Caco-2 (cell line): ENCODE results near the gene LRBA. TPM values are rescaled to one million over a fixed set of nuclear protein-coding genes. Genes with fewer than 3 reads are reported as not detected.
"Not testable (repeated sequence)": the region's sequence is repeated elsewhere in the genome, so short reads cannot be mapped to it uniquely, and the experiment has no call there.

Experiments used
- BruUV-seq: library from RNA; stranded (reverse); fragments of 400-500 nt; replicated peaks from 2 replicates; lab custom pipeline; 2021; lab: Mats Ljungman, UMichigan
- CTCF ChIA-PET: fragments of 300-600 bp; sonication (Branson Sonifier 250); formaldehyde crosslinking; loops from one replicate; lab custom pipeline; 2022; ENCODE audit warnings: antibody characterized with exemption; lab: Charles Lee
- POLR2A ChIA-PET: fragments of 300-600 bp; sonication (Branson Sonifier 250); formaldehyde crosslinking; loops from one replicate; lab custom pipeline; 2022; ENCODE audit warnings: antibody characterized with exemption; lab: Charles Lee
- DNase-seq, 2 experiments: peaks; one replicate each; pipeline versions ENCODE4 v3.0.0 to v3.0.0-alpha.2; 2020 to 2022
- H3K27me3 ChIP-seq: replicated peaks from 2 replicates; pipeline ENCODE4 v1.6.0; 2011; ENCODE audit warnings: low read length; ENCODE audit not compliant: control insufficient read depth, insufficient read depth
- H3K36me3 ChIP-seq: 2 replicates; pipeline ENCODE4 v1.5.1; 2011; ENCODE audit warnings: low read length; ENCODE audit not compliant: control insufficient read depth, insufficient read depth
- H3K4me1 ChIP-seq: fragments of 250-450 bp; sonication (Bioruptor Pico); 2 replicates; pipeline ENCODE4 v1.5.1; 2020; ENCODE audit warnings: mild to moderate bottlenecking
- H3K4me3 ChIP-seq: 2 replicates; pipeline ENCODE4 v1.5.1; 2011; ENCODE audit warnings: low read depth, mild to moderate bottlenecking, control low read depth, low read length
- H3K9me3 ChIP-seq: fragments of 250-450 bp; sonication (Bioruptor Pico); 2 replicates; pipeline ENCODE4 v1.5.1; 2020; ENCODE audit warnings: mild to moderate bottlenecking, moderate library complexity
- H3K27ac Mint-ChIP-seq: one replicate; pipeline ENCODE4 v1.8.0; 2022; ENCODE audit warnings: mixed read lengths; ENCODE audit not compliant: unreplicated experiment
- H3K27me3 Mint-ChIP-seq: one replicate; pipeline ENCODE4 v1.8.0; 2022; ENCODE audit warnings: mixed read lengths; ENCODE audit not compliant: insufficient read depth, unreplicated experiment
- H3K36me3 Mint-ChIP-seq: one replicate; pipeline ENCODE4 v1.8.0; 2022; ENCODE audit warnings: mild to moderate bottlenecking, mixed read lengths; ENCODE audit not compliant: insufficient read depth, unreplicated experiment
- H3K4me1 Mint-ChIP-seq: one replicate; pipeline ENCODE4 v1.8.0; 2022; ENCODE audit warnings: low read depth, mixed read lengths; ENCODE audit not compliant: unreplicated experiment
- H3K4me3 Mint-ChIP-seq: one replicate; pipeline ENCODE4 v1.8.0; 2022; ENCODE audit warnings: mild to moderate bottlenecking, moderate library complexity, mixed read lengths; ENCODE audit not compliant: unreplicated experiment
- H3K9me3 Mint-ChIP-seq: one replicate; pipeline ENCODE4 v1.8.0; 2022; ENCODE audit warnings: mixed read lengths; ENCODE audit not compliant: unreplicated experiment
- CTCF ChIP-seq, 2 experiments: fragments of 200-600 bp in 1 of 2; IDR thresholded peaks; 1 replicate in 1 of 2; 2 replicates in 1 of 2; pipeline versions ENCODE4 v1.5.1 to v1.8.0; 2011 to 2022; ENCODE audit warnings: antibody characterized with exemption in 1 of 2, control low read depth in 1 of 2, inconsistent platforms in 1 of 2, low read depth in 1 of 2, low read length in 1 of 2, mild to moderate bottlenecking in 1 of 2, moderate library complexity in 1 of 2; ENCODE audit not compliant: insufficient read depth in 1 of 2, severe bottlenecking in 1 of 2, unreplicated experiment in 1 of 2
- intact Hi-C: fragments of 100-400 bp; cut with micrococcal nuclease; formaldehyde crosslinking; loops from one replicate; pipeline ENCODE4 v1.10.0; 2022; ENCODE audit not compliant: unreplicated experiment
- total RNA-seq: library from RNA; stranded (reverse); gene quantifications from 2 replicates; pipeline ENCODE4 v1.2.3, GENCODE V29; 2022

Gene LRBA
- total RNA-seq, 1 experiment from 2014 or later, result 53.2 TPM

DNA sequence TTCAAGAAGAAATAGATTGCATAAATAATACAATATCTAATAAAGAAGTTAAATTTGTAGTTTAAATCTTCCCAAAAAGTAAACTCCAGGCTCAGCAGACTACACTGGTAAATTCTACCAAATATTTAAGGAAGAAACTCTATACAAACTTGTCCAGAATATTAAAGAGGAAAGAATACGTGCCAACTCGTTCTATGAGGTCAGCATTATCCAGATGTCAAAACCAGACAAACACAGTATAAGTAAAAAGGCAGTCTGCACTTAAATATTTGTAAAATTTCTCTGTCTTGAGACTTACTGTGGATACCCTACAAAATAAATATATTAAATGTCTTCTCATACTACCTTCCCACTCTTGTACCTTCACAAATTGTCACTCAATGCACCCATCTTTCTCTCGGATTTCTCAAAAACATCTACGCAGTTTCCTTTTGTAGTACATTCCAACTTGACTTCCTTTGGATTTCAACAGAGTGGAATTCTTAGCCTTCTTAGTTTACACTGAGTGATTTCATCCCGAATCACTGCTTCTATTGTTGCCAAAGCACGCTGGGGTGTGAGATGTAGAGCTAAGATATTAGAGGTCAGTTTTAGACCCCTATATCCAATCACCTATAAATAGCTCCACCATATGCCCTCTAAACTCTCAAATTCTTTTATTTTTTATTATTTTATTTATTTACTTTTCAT, 504.8 kb downstream of the LRBA start:
- no peaks in the 10 kb centered on the region for H3K9me3 Mint-ChIP-seq
- H3K9me3 ChIP-seq, result no peaks in the 10 kb centered on the region
- POLR2A ChIA-PET, result no interaction called here
- CTCF ChIA-PET, result no interaction called here
- no peak for DNase-seq
- H3K36me3 Mint-ChIP-seq, result peaks cover 6% of the 10 kb centered on the region
- no peak for TF ChIP-seq CTCF (IDR thresholded peaks at IDR 0.05; ENCODE audit: insufficient read depth in 1 of 2, low read depth in 1 of 2, low read length in 1 of 2, severe bottlenecking in 1 of 2, unreplicated experiment in 1 of 2)
- no peak overlapping the region for H3K4me3 ChIP-seq
- intact Hi-C loops, result no loop called here
- H3K4me1 Mint-ChIP-seq, result no peaks in the 10 kb centered on the region
- H3K27me3 ChIP-seq, result no peaks in the 10 kb centered on the region
- H3K36me3 ChIP-seq, result no peaks in the 10 kb centered on the region
- H3K4me3 Mint-ChIP-seq, result no peak overlapping the region
- H3K27me3 Mint-ChIP-seq, result no peaks in the 10 kb centered on the region
- no TSS peak for BruUV-seq
- no peak overlapping the region for H3K27ac Mint-ChIP-seq
- no peaks in the 10 kb centered on the region for H3K4me1 ChIP-seq

DNA sequence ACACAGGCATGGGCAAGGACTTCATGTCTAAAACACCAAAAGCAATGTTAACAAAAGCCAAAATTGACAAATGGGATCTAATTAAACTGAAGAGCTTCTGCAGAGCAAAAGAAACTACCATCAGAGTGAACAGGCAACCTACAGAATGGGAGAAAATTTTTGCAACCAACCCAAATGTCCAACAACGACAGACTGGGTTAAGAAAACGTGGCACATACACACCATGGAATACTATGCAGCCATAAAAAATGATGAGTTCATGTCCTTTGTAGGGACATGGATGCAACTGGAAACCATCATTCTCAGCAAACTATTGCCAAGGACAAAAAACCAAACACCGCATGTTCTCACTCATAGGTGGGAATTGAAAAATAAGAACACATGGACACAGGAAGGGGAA, 507.4 kb downstream of the LRBA start:
- POLR2A ChIA-PET, DNase-seq: not testable (repeated sequence)

GRCh38 chr4:150501983-150502382, 513.1 kb downstream of the LRBA start:
- intact Hi-C loops, result no loop called here
- Histone ChIP-seq H3K36me3 (no peaks in the 10 kb centered on the region), H3K9me3 (no peaks in the 10 kb centered on the region), H3K4me3 (no peak overlapping the region), H3K27me3 (no peaks in the 10 kb centered on the region), H3K4me1 (no peaks in the 10 kb centered on the region)
- POLR2A ChIA-PET, result no interaction called here
- no TSS peak for BruUV-seq
- Mint-ChIP-seq H3K27me3 (no peaks in the 10 kb centered on the region), H3K4me3 (no peak overlapping the region), H3K9me3 (peaks cover 9% of the 10 kb centered on the region), H3K36me3 (no peaks in the 10 kb centered on the region), H3K27ac (no peak overlapping the region), H3K4me1 (no peaks in the 10 kb centered on the region)
- no peak for TF ChIP-seq CTCF (IDR thresholded peaks at IDR 0.05; ENCODE audit: insufficient read depth in 1 of 2, low read depth in 1 of 2, low read length in 1 of 2, severe bottlenecking in 1 of 2, unreplicated experiment in 1 of 2)
- CTCF ChIA-PET, result no interaction called here
- no peak for DNase-seq

More for the DNA sequence above, 507.4 kb downstream of the LRBA start:
- H3K4me1 Mint-ChIP-seq, H3K36me3 ChIP-seq, H3K4me3 Mint-ChIP-seq, H3K4me3 ChIP-seq, H3K9me3 Mint-ChIP-seq, H3K9me3 ChIP-seq, H3K27me3 Mint-ChIP-seq, H3K36me3 Mint-ChIP-seq, CTCF ChIA-PET, BruUV-seq, intact Hi-C loops, H3K27me3 ChIP-seq, H3K27ac Mint-ChIP-seq, H3K4me1 ChIP-seq: not testable (repeated sequence)
